Activated CD4-positive, alpha-beta T cell treated with anti-CD3 and anti-CD28 coated beads, Interleukin-2, amount 50 U/mL, for 1 hour (primary cell): ENCODE results near the gene ASXL2.

ENCODE experiments used
- DNase-seq: peaks from one replicate; pipeline ENCODE4 v3.0.0-alpha.2; 2020

ASXL2 gene

GRCh38 chr2:25684577-25685473, 193.5 kb downstream of the ASXL2 start:
- no peak for DNase-seq
